Esophagus squamous epithelium (tissue), 5 donors: ENCODE measurements around the gene KRT72. TPM values are rescaled to one million over a fixed set of nuclear protein-coding genes. Genes with fewer than 3 reads are reported as not detected.

ENCODE experiments used
- DNase-seq: peaks from one replicate; lab custom pipeline; 2025; lab: John Stamatoyannopoulos, UW
- H3K27ac ChIP-seq, 4 donors: fragments of 200-600 bp; sonication (generic); one replicate each; pipeline ENCODE4 v1.5.1; 2016 to 2019; ENCODE audit warnings: mild to moderate bottlenecking in 1 of 4
- H3K27me3 ChIP-seq, 4 donors: fragments of 200-600 bp; sonication (generic); 1 replicate in 3 of 4; 2 replicates in 1 of 4; pipeline versions ENCODE4 v1.5.1 to v1.6.0; 2017 to 2021; ENCODE audit warnings: antibody characterized with exemption in 1 of 4
- H3K36me3 ChIP-seq, 3 donors: fragments of 200-600 bp; sonication (generic); one replicate each; pipeline ENCODE4 v1.5.1; 2016 to 2019
- H3K4me1 ChIP-seq, 3 donors: fragments of 200-600 bp; sonication (generic); one replicate each; pipeline ENCODE4 v1.5.1; 2017 to 2019
- H3K4me3 ChIP-seq, 4 donors: fragments of 200-600 bp; sonication (generic); 1 replicate in 3 of 4; 2 replicates in 1 of 4; pipeline ENCODE4 v1.5.1; 2016 to 2019; ENCODE audit warnings: mild to moderate bottlenecking in 2 of 4, moderate library complexity in 1 of 4
- H3K9me3 ChIP-seq, 3 donors: fragments of 200-600 bp; sonication (generic); one replicate each; pipeline ENCODE4 v1.5.1; 2016 to 2019
- CTCF ChIP-seq, 6 experiments: fragments of 450-650 bp in 4 of 6; fragments of 200-600 bp in 2 of 6; sonication (generic) in 2 of 6; IDR thresholded peaks; one replicate each; pipeline ENCODE4 v1.5.1; 2016 to 2019; ENCODE audit warnings: antibody characterized with exemption in 6 of 6, mild to moderate bottlenecking in 4 of 6, moderate library complexity in 4 of 6
- POLR2A ChIP-seq, 4 donors: fragments of 450-650 bp; IDR thresholded peaks; one replicate each; pipeline ENCODE4 v1.6.1; 2017; ENCODE audit warnings: antibody characterized with exemption in 4 of 4, mild to moderate bottlenecking in 4 of 4, moderate library complexity in 3 of 4
- WGBS, 2 donors: methylation state at CpG; one replicate each; pipeline ENCODE4 v1.1.5; 2018; 5-methylcytosine and 5-hydroxymethylcytosine counted together
- intact Hi-C: fragments of 100-400 bp; cut with DNase I; formaldehyde crosslinking; loops from one replicate; pipeline ENCODE4 v1.15.0; 2022
- total RNA-seq, 4 donors: library from RNA; depleted of rRNA; stranded (reverse); fragments of >200 nt; gene quantifications; one replicate each; pipeline ENCODE4 v1.1.0, GENCODE V29; 2016
- donor health status: DM: yes; HTN: yes; CAD: no.

The KRT72 gene
- total RNA-seq, 4 donors from 2014 or later, result not detected

- H3K27me3 ChIP-seq, result peaks cover 0 to 63% (median 0%) of the 10 kb centered on the region in 4 donors
- DNase-seq, result no peak
- WGBS, 2 donors, result 84% methylated on average over 7 of the region's 7 CpGs
These were observed 5.4 kb upstream of the KRT72 start for GRCh38 chr12:52606581-52607218.

GRCh38 chr12:52606096-52606495, 4.8 kb upstream of the KRT72 start:
- Histone ChIP-seq H3K9me3 (no peaks in the 10 kb centered on the region), H3K4me1 (peaks cover 0 to 5% (median 0%) of the 10 kb centered on the region in 3 donors), H3K27ac (no peak overlapping the region), H3K4me3 (no peak overlapping the region), H3K27me3 (peaks cover 0 to 63% (median 2%) of the 10 kb centered on the region in 4 donors), H3K36me3 (no peaks in the 10 kb centered on the region)
- intact Hi-C loops, result no loop called here
- TF ChIP-seq CTCF (IDR thresholded peaks at IDR 0.05) (no peak), POLR2A (IDR thresholded peaks at IDR 0.05) (no peak)
- DNase-seq, result no peak
- WGBS, 2 donors, result 46 to 50% methylated on average over 3 of the region's 3 CpGs

More at GRCh38 chr12:52606581-52607218, 5.4 kb upstream of the KRT72 start:
- no peak overlapping the region for H3K4me3 ChIP-seq
- intact Hi-C loops, result no loop called here
- no peak overlapping the region for H3K27ac ChIP-seq
- no peaks in the 10 kb centered on the region for H3K9me3 ChIP-seq
- no peaks in the 10 kb centered on the region for H3K4me1 ChIP-seq
- no peaks in the 10 kb centered on the region for H3K36me3 ChIP-seq
- TF ChIP-seq CTCF (IDR thresholded peaks at IDR 0.05) (no peak), POLR2A (IDR thresholded peaks at IDR 0.05) (no peak)

- intact Hi-C loops, result no loop called here
- Histone ChIP-seq H3K27me3 (peaks cover 0 to 63% (median 2%) of the 10 kb centered on the region in 4 donors), H3K4me1 (peaks cover 0 to 8% (median 0%) of the 10 kb centered on the region in 3 donors), H3K9me3 (no peaks in the 10 kb centered on the region), H3K4me3 (no peak overlapping the region), H3K27ac (no peak overlapping the region), H3K36me3 (no peaks in the 10 kb centered on the region)
- DNase-seq, result no peak
- 78 to 83% methylated on average over 1 of the region's 1 CpG for WGBS, 2 donors
- TF ChIP-seq POLR2A (IDR thresholded peaks at IDR 0.05), result no peak
- no peak for TF ChIP-seq CTCF (IDR thresholded peaks at IDR 0.05)
These were observed 4.3 kb upstream of the KRT72 start for GRCh38 chr12:52605542-52605941.

GRCh38 chr12:52604859-52605258, 3.6 kb upstream of the KRT72 start:
- no peaks in the 10 kb centered on the region for H3K36me3 ChIP-seq
- DNase-seq, result no peak
- H3K4me3 ChIP-seq, result no peak overlapping the region
- no peak overlapping the region for H3K27ac ChIP-seq
- intact Hi-C loops, result no loop called here
- no peaks in the 10 kb centered on the region for H3K9me3 ChIP-seq
- TF ChIP-seq CTCF (IDR thresholded peaks at IDR 0.05) (no peak), POLR2A (IDR thresholded peaks at IDR 0.05) (no peak)
- peaks cover 0 to 63% (median 2%) of the 10 kb centered on the region in 4 donors for H3K27me3 ChIP-seq
- H3K4me1 ChIP-seq, result peaks cover 0 to 8% (median 0%) of the 10 kb centered on the region in 3 donors

- DNase-seq, result no peak
- Histone ChIP-seq H3K27ac (no peak overlapping the region), H3K4me1 (peaks cover 0 to 8% (median 0%) of the 10 kb centered on the region in 3 donors), H3K4me3 (no peak overlapping the region), H3K36me3 (no peaks in the 10 kb centered on the region), H3K27me3 (peaks cover 0 to 65% (median 2%) of the 10 kb centered on the region in 4 donors), H3K9me3 (no peaks in the 10 kb centered on the region)
- 50 to 93% methylated on average over 1 to 2 of the region's 2 CpGs for WGBS, 2 donors
- intact Hi-C loops, result no loop called here
- TF ChIP-seq POLR2A (IDR thresholded peaks at IDR 0.05) (no peak), CTCF (IDR thresholded peaks at IDR 0.05) (no peak)
These were observed 2.1 kb upstream of the KRT72 start for GRCh38 chr12:52603314-52603713.
